ENCODE results near the gene MORN4. TPM values are rescaled to one million over a fixed set of nuclear protein-coding genes. Genes with fewer than 3 reads are reported as not detected.

Gene MORN4
- total RNA-seq, 1 experiment from 2014 or later, result 11.9 TPM

DNA sequence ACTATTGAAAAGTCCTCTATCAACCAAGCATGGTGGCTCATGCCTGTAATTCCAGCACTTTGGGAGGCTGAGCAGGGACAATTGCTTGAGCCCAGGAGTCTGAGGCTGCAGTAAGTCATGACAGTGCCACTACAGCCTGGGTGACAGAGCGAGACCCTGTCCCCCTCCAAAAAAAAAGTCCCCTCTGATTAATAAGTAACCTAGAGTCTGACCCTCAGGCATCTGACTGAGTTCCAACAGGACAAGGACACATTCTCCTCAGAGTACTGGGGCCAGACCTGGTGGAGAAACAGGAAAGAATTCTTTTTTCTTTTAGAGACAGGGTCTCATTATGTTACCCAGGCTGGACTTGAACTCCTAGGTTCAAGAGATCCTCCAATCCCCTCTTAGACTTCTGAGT is 10.0 kb downstream of the MORN4 start:
- Histone ChIP-seq H3K23ac (ENCODE audit: insufficient read length, low read depth, low read length) (no peak overlapping the region), H4K8ac (replicated peaks; ENCODE audit: insufficient read length, low read depth, low read length) (no peak overlapping the region), H4K5ac (ENCODE audit: insufficient read length, low read depth, low read length) (no peak overlapping the region), H2BK12ac (ENCODE audit: insufficient read length, low read depth, low read length) (no peak overlapping the region), H4K91ac (ENCODE audit: insufficient read length, low read depth, low read length) (no peak overlapping the region), H3K18ac (ENCODE audit: insufficient read length, low read depth, low read length) (no peak overlapping the region), H2BK15ac (ENCODE audit: low read depth, low read length) (no peak overlapping the region), H3K14ac (ENCODE audit: insufficient read depth, low read length) (no peak overlapping the region), H3K23me2 (ENCODE audit: insufficient read length, low read depth, low read length, poor library complexity, severe bottlenecking) (no peaks in the 10 kb centered on the region), H3K4me1 (ENCODE audit: insufficient read depth, low read length) (no peaks in the 10 kb centered on the region), H3K4me2 (ENCODE audit: insufficient read depth, insufficient read length, low read length) (no peak overlapping the region), H3K27me3 (ENCODE audit: insufficient read depth, low read length) (no peaks in the 10 kb centered on the region), H3K4ac (ENCODE audit: low read depth, low read length) (no peak overlapping the region), H2AFZ (ENCODE audit: low read length) (no peak overlapping the region), H2BK5ac (ENCODE audit: insufficient read length, low read length) (no peak overlapping the region), H2BK120ac (ENCODE audit: low read depth, low read length, poor library complexity, severe bottlenecking) (no peak overlapping the region), H3K79me1 (ENCODE audit: insufficient read depth, low read depth, low read length, poor library complexity, severe bottlenecking) (no peaks in the 10 kb centered on the region), H2BK20ac (ENCODE audit: low read depth, low read length, poor library complexity, severe bottlenecking) (no peak overlapping the region), H3K9ac (ENCODE audit: extremely low read depth, insufficient read length, low read length) (no peak overlapping the region), H3T11ph (ENCODE audit: low read length) (no peak overlapping the region), H3K79me2 (ENCODE audit: insufficient read depth, low read length) (no peaks in the 10 kb centered on the region), H3K27ac (ENCODE audit: insufficient read length, low read depth, low read length) (no peak overlapping the region), H2AK5ac (ENCODE audit: insufficient read length, low read length) (no peak overlapping the region), H3K9me3 (ENCODE audit: control insufficient read depth, low read depth, low read length) (no peaks in the 10 kb centered on the region), H4K20me1 (ENCODE audit: control insufficient read depth, insufficient read depth, insufficient read length) (no peaks in the 10 kb centered on the region), H3K56ac (ENCODE audit: insufficient read length, low read depth, low read length) (no peak overlapping the region)
- Mint-ChIP-seq H3K27ac (no peak overlapping the region), H3K27me3 (ENCODE audit: low read depth) (no peaks in the 10 kb centered on the region), H3K4me1 (no peaks in the 10 kb centered on the region), H3K4me3 (no peak overlapping the region), H3K9me3 (no peaks in the 10 kb centered on the region), H3K36me3 (ENCODE audit: insufficient read depth in 1 of 3, low read depth in 3 of 3) (no peaks in the 10 kb centered on the region)
- no peak for DNase-seq
- TF ChIP-seq, protein P1, sequence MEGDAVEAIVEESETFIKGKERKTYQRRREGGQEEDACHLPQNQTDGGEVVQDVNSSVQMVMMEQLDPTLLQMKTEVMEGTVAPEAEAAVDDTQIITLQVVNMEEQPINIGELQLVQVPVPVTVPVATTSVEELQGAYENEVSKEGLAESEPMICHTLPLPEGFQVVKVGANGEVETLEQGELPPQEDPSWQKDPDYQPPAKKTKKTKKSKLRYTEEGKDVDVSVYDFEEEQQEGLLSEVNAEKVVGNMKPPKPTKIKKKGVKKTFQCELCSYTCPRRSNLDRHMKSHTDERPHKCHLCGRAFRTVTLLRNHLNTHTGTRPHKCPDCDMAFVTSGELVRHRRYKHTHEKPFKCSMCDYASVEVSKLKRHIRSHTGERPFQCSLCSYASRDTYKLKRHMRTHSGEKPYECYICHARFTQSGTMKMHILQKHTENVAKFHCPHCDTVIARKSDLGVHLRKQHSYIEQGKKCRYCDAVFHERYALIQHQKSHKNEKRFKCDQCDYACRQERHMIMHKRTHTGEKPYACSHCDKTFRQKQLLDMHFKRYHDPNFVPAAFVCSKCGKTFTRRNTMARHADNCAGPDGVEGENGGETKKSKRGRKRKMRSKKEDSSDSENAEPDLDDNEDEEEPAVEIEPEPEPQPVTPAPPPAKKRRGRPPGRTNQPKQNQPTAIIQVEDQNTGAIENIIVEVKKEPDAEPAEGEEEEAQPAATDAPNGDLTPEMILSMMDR (conservative IDR thresholded peaks at IDR 0.05), result no peak
- WGBS (ENCODE audit: extremely low coverage, insufficient read length, low lambda C conversion rate), result no CpG with 5 or more reads among the region's 1 CpG

Data from H9 (cell line).